Ovary (tissue), 9 donors: ENCODE measurements around the gene ADCY10. TPM values are rescaled to one million over a fixed set of nuclear protein-coding genes. Genes with fewer than 3 reads are reported as not detected.
"Not testable (repeated sequence)": the region's sequence is repeated elsewhere in the genome, so short reads cannot be mapped to it uniquely, and the experiment has no call there.

Experiments
- DNase-seq, 5 donors: peaks; one replicate each; pipeline ENCODE4 v3.0.0-alpha.2; 2019 to 2020
- H3K27ac ChIP-seq, 2 donors: fragments of 200-600 bp; one replicate each; pipeline versions ENCODE4 v1.5.1 to v1.8.0; 2019 to 2022
- H3K27me3 ChIP-seq: fragments of 200-600 bp; one replicate; pipeline ENCODE4 v1.8.0; 2022
- H3K36me3 ChIP-seq: fragments of 200-600 bp; sonication (generic); one replicate; pipeline ENCODE4 v1.5.1; 2019
- H3K4me1 ChIP-seq: one replicate; pipeline ENCODE4 v1.8.1; 2013; ENCODE audit warnings: mild to moderate bottlenecking, moderate library complexity; ENCODE audit not compliant: insufficient read depth
- H3K4me3 ChIP-seq: fragments of 200-600 bp; sonication (generic); one replicate; pipeline ENCODE4 v1.5.1; 2017
- H3K9me3 ChIP-seq, 2 donors: fragments of 200-600 bp in 1 of 2; sonication (generic) in 1 of 2; one replicate each; pipeline versions ENCODE4 v1.5.1 to v1.8.1; 2013 to 2019; ENCODE audit warnings: mild to moderate bottlenecking in 1 of 2, moderate library complexity in 1 of 2
- EP300 ChIP-seq: sonication (generic); formaldehyde crosslinking; IDR thresholded peaks from one replicate; pipeline ENCODE4 v1.6.1; 2017; ENCODE audit warnings: antibody characterized with exemption
- POLR2A ChIP-seq: fragments of 450-650 bp; IDR thresholded peaks from one replicate; pipeline ENCODE4 v1.6.1; 2017; ENCODE audit warnings: antibody characterized with exemption, mild to moderate bottlenecking, moderate library complexity
- WGBS, 3 donors: extraction: QIAGEN DNeasy Blood & Tissue Kit in 1 of 3; methylation state at CpG; one replicate each; pipeline versions ENCODE4 v1.1.5 to v1.1.7; 2013 to 2017; 5-methylcytosine and 5-hydroxymethylcytosine counted together
- intact Hi-C, 4 donors: fragments of 100-400 bp; cut with DNase I; formaldehyde crosslinking; loops; one replicate each; pipeline versions ENCODE4 v1.11.0 to v1.15.1; 2022 to 2023
- polyA plus RNA-seq, 2 donors: library from polyadenylated mRNA; stranded (reverse); fragments of 200-250 nt in 1 of 2; fragments of 350-450 nt in 1 of 2; fragmentation: Illumina TruSeq in 1 of 2; extraction: RNeasy Lipid Tissue Mini Kit (QIAGEN cat#74804) in 1 of 2; gene quantifications; one replicate each; pipeline ENCODE4 v1.2.3, GENCODE V29; 2013 to 2014
- total RNA-seq, 7 donors: library from RNA; depleted of rRNA in 2 of 7; stranded (reverse); fragments of >200 nt in 2 of 7; fragmentation: NEBNext Ultra II Directional in 3 of 7; extraction: Animal tissue kit (Norgen Biotek cat#: 25700) in 3 of 7; gene quantifications; one replicate each; pipeline versions ENCODE4 v1.1.0 to v1.2.4, GENCODE V29; 2016 to 2023
- TF ChIP-seq, protein P1 (sequence below), 3 donors: fragments of 450-650 bp in 2 of 3; fragments of 200-600 bp in 1 of 3; IDR thresholded peaks; one replicate each; pipeline versions ENCODE4 v1.5.1 to v1.8.0; 2016 to 2022; ENCODE audit warnings: antibody characterized with exemption in 3 of 3, mild to moderate bottlenecking in 1 of 3
- donor health status: DM: no; HTN: no; CAD: no; lungs with moderate emphysema.
- donor health status: DM: no; HTN: no; CAD: no.
- donor health status: Bipolar disorder and iron deficiency.
- donor health status: DM: yes; HTN: yes; CAD: no.
- donor health status: DM: no; HTN: no; CAD: no.
- donor health status: DM: yes; HTN: yes; CAD: no.

Gene ADCY10
- total and polyA plus RNA-seq, 9 donors = 0.05 to 0.23 (median 0.08) TPM; not detected in 3

DNA sequence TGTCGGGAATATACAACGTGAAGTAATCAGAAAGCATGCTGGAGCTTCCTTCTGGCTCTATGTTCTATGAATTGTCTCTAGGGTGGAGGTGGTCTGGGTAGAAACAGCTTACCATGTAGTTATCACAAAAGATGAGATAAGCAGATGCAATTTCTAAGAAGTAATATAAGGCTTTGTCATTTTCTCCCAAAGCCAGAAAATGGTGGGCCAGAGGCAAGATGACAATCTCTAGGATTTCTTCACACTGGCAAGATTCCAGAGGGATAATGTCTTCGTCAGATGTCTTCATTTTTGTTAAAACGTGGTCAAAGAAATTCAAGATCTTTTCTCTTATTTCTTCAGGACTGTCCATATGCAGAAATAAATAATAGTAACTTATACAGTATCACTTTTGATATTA, 77.7 kb downstream of the ADCY10 start:
- 80 to 92% (median 90%) methylated on average over 4 of the region's 4 CpGs for WGBS, 3 donors

DNA sequence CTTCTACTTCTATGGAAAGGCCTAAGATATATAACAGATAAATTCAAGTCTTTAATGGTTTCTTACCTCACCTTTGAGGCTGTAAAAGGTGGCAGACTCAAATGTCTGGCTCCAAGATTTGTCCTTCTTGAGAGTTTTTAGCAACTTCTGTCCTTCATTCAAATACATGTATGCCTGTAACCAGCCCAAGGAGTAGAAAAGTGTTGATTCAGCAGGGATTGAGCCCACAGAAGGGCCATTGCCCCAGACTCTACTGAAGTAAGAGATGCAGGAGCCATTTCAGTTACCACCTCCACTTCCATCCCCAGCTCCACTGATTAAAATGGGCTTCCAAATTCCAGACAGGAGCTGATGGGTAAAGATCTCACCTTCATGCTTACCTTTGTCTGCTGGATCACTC, 80.0 kb downstream of the ADCY10 start:
- H3K4me1 ChIP-seq = no peaks in the 10 kb centered on the region
- no peaks in the 10 kb centered on the region for H3K27me3 ChIP-seq
- no peaks in the 10 kb centered on the region for H3K9me3 ChIP-seq
- no peak for DNase-seq
- TF ChIP-seq POLR2A (no peak), EP300 (no peak)
- TF ChIP-seq, protein P1, sequence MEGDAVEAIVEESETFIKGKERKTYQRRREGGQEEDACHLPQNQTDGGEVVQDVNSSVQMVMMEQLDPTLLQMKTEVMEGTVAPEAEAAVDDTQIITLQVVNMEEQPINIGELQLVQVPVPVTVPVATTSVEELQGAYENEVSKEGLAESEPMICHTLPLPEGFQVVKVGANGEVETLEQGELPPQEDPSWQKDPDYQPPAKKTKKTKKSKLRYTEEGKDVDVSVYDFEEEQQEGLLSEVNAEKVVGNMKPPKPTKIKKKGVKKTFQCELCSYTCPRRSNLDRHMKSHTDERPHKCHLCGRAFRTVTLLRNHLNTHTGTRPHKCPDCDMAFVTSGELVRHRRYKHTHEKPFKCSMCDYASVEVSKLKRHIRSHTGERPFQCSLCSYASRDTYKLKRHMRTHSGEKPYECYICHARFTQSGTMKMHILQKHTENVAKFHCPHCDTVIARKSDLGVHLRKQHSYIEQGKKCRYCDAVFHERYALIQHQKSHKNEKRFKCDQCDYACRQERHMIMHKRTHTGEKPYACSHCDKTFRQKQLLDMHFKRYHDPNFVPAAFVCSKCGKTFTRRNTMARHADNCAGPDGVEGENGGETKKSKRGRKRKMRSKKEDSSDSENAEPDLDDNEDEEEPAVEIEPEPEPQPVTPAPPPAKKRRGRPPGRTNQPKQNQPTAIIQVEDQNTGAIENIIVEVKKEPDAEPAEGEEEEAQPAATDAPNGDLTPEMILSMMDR (IDR thresholded peaks at IDR 0.05) = no peak
- H3K4me3 ChIP-seq = no peak overlapping the region
- no peaks in the 10 kb centered on the region for H3K36me3 ChIP-seq
- H3K27ac ChIP-seq = no peak overlapping the region
- intact Hi-C loops = no loop called here

More for the DNA sequence above, 77.7 kb downstream of the ADCY10 start:
- Histone ChIP-seq H3K4me3 (no peak overlapping the region), H3K9me3 (no peaks in the 10 kb centered on the region), H3K36me3 (no peaks in the 10 kb centered on the region), H3K4me1 (no peaks in the 10 kb centered on the region), H3K27me3 (no peaks in the 10 kb centered on the region), H3K27ac (no peak overlapping the region)
- TF ChIP-seq POLR2A = no peak
- TF ChIP-seq, protein P1 (IDR thresholded peaks at IDR 0.05) = no peak
- no peak for TF ChIP-seq EP300
- intact Hi-C loops = no loop called here
- no peak for DNase-seq

DNA sequence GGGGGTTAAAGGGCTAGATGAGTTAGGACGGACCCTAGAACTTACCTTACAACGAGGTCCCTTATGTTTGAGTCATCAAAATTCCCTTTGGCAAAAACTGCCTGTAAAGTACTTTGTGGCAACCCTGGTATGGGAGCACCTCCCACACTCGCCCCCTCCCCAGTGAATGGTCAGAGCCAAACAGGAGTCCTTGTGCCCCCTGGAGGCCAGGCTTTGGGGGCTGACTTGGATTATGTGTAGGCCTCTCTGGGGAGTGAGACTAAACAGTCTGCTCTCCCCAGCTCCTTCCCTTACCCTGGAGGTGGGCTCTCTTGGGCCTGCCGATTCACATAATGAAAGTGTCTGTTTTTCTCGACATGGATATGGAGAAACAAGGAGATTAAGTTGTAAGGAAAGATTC, 81.2 kb downstream of the ADCY10 start:
- TF ChIP-seq POLR2A (no peak), EP300 (no peak)
- TF ChIP-seq, protein P1 (IDR thresholded peaks at IDR 0.05) = no peak
- DNase-seq = no peak
- H3K4me3 ChIP-seq = no peak overlapping the region
- no peaks in the 10 kb centered on the region for H3K9me3 ChIP-seq
- 84 to 89% (median 86%) methylated on average over 5 of the region's 5 CpGs for WGBS, 3 donors
- no peak overlapping the region for H3K27ac ChIP-seq
- H3K27me3 ChIP-seq = no peaks in the 10 kb centered on the region
- H3K36me3 ChIP-seq = no peaks in the 10 kb centered on the region
- H3K4me1 ChIP-seq = no peaks in the 10 kb centered on the region
- intact Hi-C loops = no loop called here

DNA sequence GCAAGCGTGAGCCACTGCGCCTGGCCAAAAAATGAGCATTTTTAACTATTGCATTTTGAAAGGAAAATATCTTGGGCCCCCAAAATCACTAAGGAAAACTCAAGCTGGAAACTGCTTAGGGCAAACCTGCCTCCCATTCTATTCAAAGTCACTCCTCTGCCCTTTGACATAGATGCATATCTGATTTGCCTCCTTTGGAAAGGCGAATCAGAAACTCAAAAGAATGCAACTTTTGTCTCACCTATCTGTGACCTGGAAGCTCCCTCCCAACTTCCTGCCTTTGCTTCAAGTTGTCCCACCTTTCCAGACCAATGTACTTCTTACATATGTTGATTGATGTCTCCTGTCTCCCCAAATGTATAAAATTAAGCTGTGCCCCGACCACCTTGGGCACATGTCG, 83.3 kb downstream of the ADCY10 start:
- WGBS, 3 donors = 75 to 84% (median 81%) methylated on average over 5 of the region's 5 CpGs
- H3K27ac ChIP-seq, H3K27me3 ChIP-seq, H3K36me3 ChIP-seq, H3K4me3 ChIP-seq, H3K4me1 ChIP-seq, intact Hi-C loops, DNase-seq, H3K9me3 ChIP-seq: not testable (repeated sequence)

DNA sequence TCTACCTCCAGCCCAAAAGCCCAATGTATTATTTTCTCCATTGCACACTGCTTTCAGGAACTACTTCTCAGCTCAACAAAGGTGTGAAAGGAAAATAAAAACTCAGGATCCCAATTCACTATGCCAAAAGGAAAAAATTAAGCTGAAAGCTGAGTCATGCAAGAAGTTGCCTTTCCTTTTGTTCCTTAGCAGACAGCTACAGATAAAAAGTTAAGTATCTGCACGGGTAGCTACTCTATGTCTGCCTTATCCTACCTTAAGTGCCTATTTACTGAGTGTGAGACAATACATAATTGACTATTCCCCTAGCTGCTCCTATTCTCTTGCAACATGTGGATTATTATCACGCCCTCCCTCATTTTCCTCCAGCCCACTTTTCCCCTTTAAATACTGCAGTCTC, 84.1 kb downstream of the ADCY10 start:
- TF ChIP-seq EP300 (no peak), POLR2A (no peak)
- TF ChIP-seq, protein P1 (IDR thresholded peaks at IDR 0.05) = no peak
- no peak for DNase-seq
- H3K4me3 ChIP-seq = no peak overlapping the region
- WGBS, 3 donors = 55 to 58% (median 57%) methylated on average over 2 of the region's 2 CpGs
- H3K4me1 ChIP-seq = no peaks in the 10 kb centered on the region
- H3K9me3 ChIP-seq = no peaks in the 10 kb centered on the region
- no peak overlapping the region for H3K27ac ChIP-seq
- H3K27me3 ChIP-seq = no peaks in the 10 kb centered on the region
- no peaks in the 10 kb centered on the region for H3K36me3 ChIP-seq
- intact Hi-C loops = no loop called here
